Posterior vena cava (tissue), 2 donors: ENCODE data around the gene SH3D19. TPM values are rescaled to one million over a fixed set of nuclear protein-coding genes. Genes with fewer than 3 reads are reported as not detected.
"Not testable (repeated sequence)": the region's sequence is repeated elsewhere in the genome, so short reads cannot be mapped to it uniquely, and the experiment has no call there.

Experiments used
- DNase-seq: peaks from one replicate; pipeline ENCODE4 v3.0.0-alpha.2; 2020; ENCODE audit warnings: low spot score
- intact Hi-C, 2 donors: fragments of 100-400 bp; cut with DNase I; formaldehyde crosslinking; loops; one replicate each; pipeline versions ENCODE4 v1.14.1 to v1.14.2; 2022 to 2023
- total RNA-seq, 2 donors: library from RNA; stranded (reverse); fragmentation: NEBNext Ultra II Directional; extraction: Animal tissue kit (Norgen Biotek cat#: 25700); gene quantifications; one replicate each; pipeline ENCODE4 v1.2.1, GENCODE V29; 2021
- donor health status: DM: yes; HTN: yes; CAD: no.
- donor health status: DM: yes; HTN: yes; CAD: no.

The SH3D19 gene
- total RNA-seq, 2 donors from 2014 or later = 118 to 140 TPM

DNA sequence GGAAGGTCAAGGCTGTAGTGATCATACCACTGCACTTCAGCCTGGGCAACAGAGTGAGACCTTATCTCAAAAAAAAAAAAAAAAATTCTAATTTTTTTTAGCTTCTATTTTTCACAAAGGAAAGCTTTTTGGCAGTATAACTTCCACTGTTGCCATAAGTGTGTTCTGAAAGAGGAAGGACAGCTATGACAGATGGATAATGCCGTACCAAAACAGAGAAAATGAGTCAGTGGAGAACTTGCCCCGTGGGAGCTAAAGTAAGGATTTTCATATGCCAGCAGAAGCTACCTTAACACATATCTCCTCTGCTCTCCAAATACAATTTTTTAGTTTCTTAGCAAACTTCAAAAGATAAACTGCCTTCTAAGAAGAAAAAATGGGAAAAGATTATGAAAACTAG is 182.2 kb downstream of the SH3D19 start:
- intact Hi-C loops = no loop called here

GRCh38 chr4:151142758-151143157 is 182.6 kb downstream of the SH3D19 start:
- no peak for DNase-seq
- intact Hi-C loops = no loop called here

More for the DNA sequence above, 182.2 kb downstream of the SH3D19 start:
- no peak for DNase-seq

DNA sequence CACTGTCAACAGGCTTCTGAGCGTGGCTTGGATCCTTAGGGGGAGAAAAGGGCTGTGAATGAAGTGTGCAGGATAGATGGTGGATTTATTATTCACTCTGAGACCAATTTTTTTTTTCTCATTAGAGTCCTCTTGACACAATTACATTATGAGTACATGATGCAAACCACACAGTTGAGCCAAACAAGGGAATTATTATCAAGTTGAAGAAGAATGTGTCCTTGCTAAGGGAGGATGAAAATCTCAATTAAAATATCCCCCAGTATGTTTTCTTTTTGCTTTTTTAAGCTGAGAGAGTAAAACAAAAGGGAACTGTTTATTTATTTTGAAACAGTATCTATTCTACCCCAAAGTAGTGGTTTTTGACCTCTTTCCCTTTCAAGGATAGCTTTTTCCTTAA is 185.6 kb downstream of the SH3D19 start:
- DNase-seq = no peak
- intact Hi-C loops = no loop called here

- DNase-seq, intact Hi-C loops: not testable (repeated sequence)
Observed at GRCh38 chr4:151136048-151136447, 189.4 kb downstream of the SH3D19 start.

DNA sequence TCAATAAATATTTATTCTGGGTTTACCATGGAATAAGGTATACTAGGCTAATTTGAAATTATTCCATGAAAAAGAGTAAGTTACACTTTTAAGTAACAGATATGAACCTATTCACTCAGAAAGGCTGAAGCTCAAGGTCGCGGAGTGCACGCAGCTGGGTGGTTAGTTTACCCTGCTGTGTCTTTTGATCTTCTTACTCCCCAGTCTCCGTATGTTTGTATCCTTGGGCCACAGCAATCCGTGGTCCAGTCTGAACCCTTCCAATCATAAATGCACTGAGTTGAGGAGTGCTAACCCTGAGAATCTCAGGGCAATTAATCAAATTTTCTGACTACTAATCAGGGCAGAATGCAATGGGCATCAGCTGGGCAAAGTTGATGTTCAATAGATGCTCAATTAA is 192.1 kb downstream of the SH3D19 start:
- intact Hi-C loops = no loop called here
- DNase-seq = no peak

- intact Hi-C loops = loop anchor here in 1 of 2 donors (10.0 kb wide), 1 partner anchor 225 kb away; no protein-coding TSS in a partner anchor
- no peak for DNase-seq
Observed at GRCh38 chr4:151129796-151130195, 195.6 kb downstream of the SH3D19 start.

DNA sequence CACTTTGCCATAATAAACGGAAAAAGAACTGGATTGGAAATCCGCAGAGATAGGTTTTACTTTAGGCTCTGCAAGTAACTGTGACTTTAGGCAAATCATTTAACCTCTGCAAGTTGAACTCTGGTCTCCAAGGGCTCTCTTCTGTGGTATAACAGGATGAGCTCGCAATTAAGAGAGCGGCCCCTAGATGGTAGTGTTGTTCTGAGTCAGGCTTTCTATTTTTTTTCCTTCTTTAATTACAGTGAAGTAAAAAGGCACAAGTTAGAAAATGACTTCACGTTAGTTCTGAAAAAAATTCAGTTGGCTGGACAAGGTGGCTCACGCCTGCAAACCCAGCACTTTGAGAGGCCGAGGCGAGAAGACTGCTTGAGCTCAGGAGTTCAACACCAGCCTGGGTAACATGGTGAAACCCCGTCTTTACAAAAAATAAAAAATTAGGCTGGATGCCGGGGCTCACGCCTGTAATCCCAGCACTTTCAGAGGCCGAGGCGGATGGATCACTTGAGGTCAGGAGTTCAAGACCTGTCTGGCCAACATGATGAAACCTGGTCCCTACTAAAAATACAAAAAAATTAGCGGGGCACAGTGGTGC is 207.9 kb downstream of the SH3D19 start:
- intact Hi-C loops = loop anchor here in 1 of 2 donors (10.0 kb wide), 1 partner anchor 247 kb away; no protein-coding TSS in a partner anchor
- DNase-seq = no peak

- no peak for DNase-seq
- intact Hi-C loops = loop anchor here in 1 of 2 donors (10.0 kb wide), 1 partner anchor 250 kb away; no protein-coding TSS in a partner anchor
Observed at GRCh38 chr4:151114986-151115385, 210.4 kb downstream of the SH3D19 start.

DNA sequence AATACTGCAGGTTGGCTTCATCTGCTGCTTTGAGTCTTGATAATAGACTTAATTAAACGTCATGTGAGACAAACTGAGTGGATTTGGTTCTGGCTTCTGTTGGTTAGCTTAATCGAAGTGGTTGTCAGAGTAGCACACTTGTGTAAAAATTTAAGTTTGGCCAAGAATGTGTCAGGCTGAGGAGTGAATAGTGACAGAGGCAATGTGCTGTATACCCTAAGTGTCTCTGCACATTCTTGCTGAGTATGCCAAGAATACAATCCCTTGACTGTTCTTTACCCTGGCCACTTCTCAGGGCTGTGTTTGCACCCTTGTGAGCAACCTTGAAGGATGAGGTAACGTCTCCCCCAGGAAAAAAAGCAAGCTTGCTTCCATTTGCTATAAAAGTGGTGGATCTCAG is 211.1 kb downstream of the SH3D19 start:
- DNase-seq = no peak
- intact Hi-C loops = loop anchor here in 1 of 2 donors (10.0 kb wide), 1 partner anchor 250 kb away; no protein-coding TSS in a partner anchor

DNA sequence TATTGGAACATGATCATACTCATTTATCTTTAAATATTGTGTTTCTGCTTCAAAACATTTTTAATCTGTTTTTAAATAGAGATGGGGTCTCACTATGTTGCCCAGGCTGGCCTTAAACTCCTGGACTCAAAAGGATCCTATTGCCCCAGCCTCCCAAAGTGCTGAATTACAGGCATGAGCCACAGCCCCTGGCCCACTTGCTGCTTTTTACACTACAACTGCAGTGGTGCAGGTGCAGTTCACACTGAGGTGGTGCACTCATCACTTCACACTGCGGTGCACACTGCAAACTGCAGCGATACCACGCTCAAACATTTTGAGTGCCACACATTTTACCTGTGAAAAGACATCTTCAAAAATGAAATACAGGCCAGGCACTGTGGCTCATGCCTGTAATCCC is 215.2 kb downstream of the SH3D19 start:
- DNase-seq = no peak
- intact Hi-C loops = loop anchor here in 1 of 2 donors (10.0 kb wide), 1 partner anchor 255 kb away; no protein-coding TSS in a partner anchor

DNA sequence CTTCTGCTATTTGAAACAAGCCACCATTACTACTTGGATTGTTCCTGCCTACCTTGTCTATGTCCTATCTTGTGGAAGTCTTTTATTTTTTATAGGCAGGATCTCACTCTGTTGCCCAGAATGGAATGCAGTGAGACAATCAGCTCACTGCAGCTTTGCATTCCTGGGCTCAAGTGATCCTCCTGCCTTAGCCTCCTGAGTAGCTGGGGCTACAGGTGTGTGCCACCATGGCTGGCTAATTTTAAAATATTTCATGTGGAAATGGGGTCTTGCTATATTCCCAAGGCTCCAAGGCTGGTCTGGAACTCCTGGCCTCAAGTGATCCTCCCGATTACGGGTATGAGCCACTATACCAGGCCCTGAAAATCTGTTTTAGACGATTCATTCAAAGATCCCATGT is 218.3 kb downstream of the SH3D19 start:
- intact Hi-C loops = no loop called here

GRCh38 chr4:151105454-151106032 is 219.9 kb downstream of the SH3D19 start:
- intact Hi-C loops = no loop called here

More for the DNA sequence above, 218.3 kb downstream of the SH3D19 start:
- DNase-seq = no peak

DNA sequence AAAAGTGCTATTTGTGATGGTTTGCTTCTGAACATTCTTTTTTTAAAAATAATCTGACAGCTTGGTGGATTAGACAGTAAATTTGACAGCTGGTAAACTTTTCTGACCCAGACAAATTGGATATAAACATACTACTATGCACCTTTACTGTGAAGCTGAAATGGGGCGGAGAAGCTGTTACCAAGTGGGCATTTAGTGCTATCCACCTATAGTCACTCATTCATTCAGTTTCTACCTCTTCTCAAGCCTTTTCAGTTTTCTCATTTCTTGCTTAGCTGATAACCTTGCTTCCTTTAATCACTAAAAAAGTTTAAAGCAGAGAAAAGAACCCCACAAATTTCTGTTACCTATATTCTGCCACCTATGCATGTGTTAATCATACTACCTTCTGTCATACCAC is 220.8 kb downstream of the SH3D19 start:
- intact Hi-C loops = no loop called here
- DNase-seq = no peak

More at GRCh38 chr4:151105454-151106032, 219.9 kb downstream of the SH3D19 start:
- no peak for DNase-seq

DNA sequence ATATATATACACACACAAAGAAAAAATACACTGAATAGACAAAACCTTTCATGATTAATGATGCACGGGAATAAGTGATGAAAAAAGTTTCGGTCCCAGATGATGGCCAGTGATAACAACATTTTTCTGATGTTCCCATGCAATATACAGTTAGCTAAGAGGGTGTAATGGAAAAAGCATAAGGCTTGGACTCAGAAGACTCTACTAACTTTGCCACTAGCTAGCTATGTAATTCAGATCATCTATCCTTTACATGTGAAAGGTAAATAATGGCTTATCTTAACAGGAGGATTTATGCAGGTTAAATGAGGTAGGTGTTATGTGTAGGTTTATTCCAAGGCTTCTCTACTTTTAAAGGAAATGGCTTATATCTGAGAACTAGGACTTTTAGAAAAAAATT is 221.6 kb downstream of the SH3D19 start:
- intact Hi-C loops = no loop called here

GRCh38 chr4:151100531-151100930 is 224.9 kb downstream of the SH3D19 start:
- intact Hi-C loops = no loop called here
- no peak for DNase-seq

More for the DNA sequence above, 221.6 kb downstream of the SH3D19 start:
- DNase-seq = no peak

GRCh38 chr4:151099976-151100417 is 225.4 kb downstream of the SH3D19 start:
- DNase-seq = no peak
- intact Hi-C loops = no loop called here

- DNase-seq = peak; percentile 99
- intact Hi-C loops = no loop called here
Observed at GRCh38 chr4:151099229-151099975, 226.0 kb downstream of the SH3D19 start, which contains the start of gene RPS3A. Gene RPS3A (plus strand): TSS chr4:151099628. CDS start chr4:151099653, 25 bp downstream.

- DNase-seq = no peak
- intact Hi-C loops = no loop called here
Observed at GRCh38 chr4:151098979-151099228, 226.5 kb downstream of the SH3D19 start.

DNA sequence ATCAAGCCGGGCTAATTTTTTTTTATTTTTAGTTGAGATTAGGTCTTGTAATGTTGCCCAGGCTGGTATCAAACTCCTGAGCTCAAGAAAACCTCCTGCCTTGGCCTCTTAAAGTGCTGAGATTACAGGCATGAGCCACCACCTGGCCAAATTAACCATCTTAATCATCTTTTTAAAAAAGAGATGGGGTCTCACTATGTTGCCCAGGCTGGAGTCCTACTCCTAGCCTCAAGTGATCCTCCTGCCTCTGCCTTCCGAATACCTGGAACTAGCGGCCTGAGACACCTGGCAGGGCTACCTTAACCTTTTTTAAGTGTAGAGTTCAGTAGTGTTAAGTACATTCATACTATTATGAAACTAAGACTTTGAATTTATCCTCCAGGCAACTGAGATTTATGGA is 227.6 kb downstream of the SH3D19 start:
- DNase-seq = no peak
- intact Hi-C loops = no loop called here

DNA sequence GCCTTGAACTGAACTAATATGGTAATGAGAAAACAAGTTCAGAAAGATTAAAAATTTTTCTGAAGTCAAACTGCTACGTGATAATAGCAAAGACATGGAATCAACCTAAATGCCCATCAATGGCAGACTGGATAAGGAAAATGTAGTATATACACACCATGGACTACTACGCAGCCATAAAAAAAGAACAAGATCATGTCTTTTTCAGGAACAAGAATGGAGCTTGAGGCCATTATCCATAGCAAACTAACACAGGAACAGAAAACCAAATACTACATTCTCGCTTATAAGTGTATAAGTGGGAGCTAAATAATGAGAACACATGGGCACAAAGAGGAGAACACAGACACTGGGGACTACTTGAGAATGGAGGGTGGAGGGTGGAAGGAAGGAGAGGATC is 230.3 kb downstream of the SH3D19 start:
- DNase-seq = no peak
- intact Hi-C loops = no loop called here
